HEK293T (cell line): ENCODE data around the gene CCDC85B.

Experiments
- BHLHE40 ChIP-seq: fragments of 450-650 bp; IDR thresholded peaks from 2 replicates; pipeline ENCODE4 v1.6.1; 2016; ENCODE audit warnings: mild to moderate bottlenecking, moderate library complexity, borderline replicate concordance
- CTBP1 ChIP-seq: fragments of 450-650 bp; IDR thresholded peaks from 2 replicates; pipeline ENCODE4 v1.6.1; 2016; ENCODE audit warnings: borderline replicate concordance
- ELF4 ChIP-seq: fragments of 450-650 bp; IDR thresholded peaks from 2 replicates; pipeline ENCODE4 v1.6.1; 2017; ENCODE audit warnings: antibody characterized with exemption
- FOXA1 ChIP-seq: fragments of 450-650 bp; IDR thresholded peaks from 2 replicates; pipeline ENCODE4 v1.6.1; 2016; ENCODE audit warnings: mild to moderate bottlenecking
- FOXK2 ChIP-seq: fragments of 450-650 bp; IDR thresholded peaks from 2 replicates; pipeline ENCODE4 v1.6.1; 2016; ENCODE audit warnings: mild to moderate bottlenecking
- LEF1 ChIP-seq: fragments of 450-650 bp; IDR thresholded peaks from 2 replicates; pipeline ENCODE4 v1.6.1; 2017; ENCODE audit warnings: mild to moderate bottlenecking, borderline replicate concordance
- NFRKB ChIP-seq: fragments of 450-650 bp; IDR thresholded peaks from 2 replicates; pipeline ENCODE4 v1.6.1; 2016; ENCODE audit warnings: mild to moderate bottlenecking, moderate library complexity
- SP1 ChIP-seq: fragments of 450-650 bp; IDR thresholded peaks from 2 replicates; pipeline ENCODE4 v1.6.1; 2017
- SUZ12 ChIP-seq: fragments of 450-650 bp; IDR thresholded peaks from 2 replicates; pipeline ENCODE4 v1.6.1; 2016; ENCODE audit warnings: mild to moderate bottlenecking
- TARDBP ChIP-seq: fragments of 450-650 bp; IDR thresholded peaks from 2 replicates; pipeline ENCODE4 v1.6.1; 2016
- ZNF384 ChIP-seq: fragments of 450-650 bp; IDR thresholded peaks from 2 replicates; pipeline ENCODE4 v1.6.1; 2016

- no peak for TF ChIP-seq SP1
- no peak for TF ChIP-seq ELF4
- no peak for TF ChIP-seq SUZ12
- TF ChIP-seq BHLHE40, result no peak
- no peak for TF ChIP-seq TARDBP
- TF ChIP-seq ZNF384, result no peak
- TF ChIP-seq NFRKB, result no peak
- no peak for TF ChIP-seq FOXK2
- no peak for TF ChIP-seq LEF1
- no peak for TF ChIP-seq FOXA1
- no peak for TF ChIP-seq CTBP1
Measured at GRCh38 chr11:65896034-65896999, 5.8 kb downstream of the CCDC85B start.
